ENCODE data around the gene CNGB1.

CNGB1 gene

GRCh38 chr16:57871456-57871855 lies 99.5 kb downstream of the CNGB1 start:
- CTCF ChIA-PET: interaction anchor here (1.1 to 1.4 kb wide), 2 partner anchors 10 to 27 kb away, joined by 3 to 6 read pairs; no protein-coding TSS in a partner anchor
- TF ChIP-seq CTCF (IDR thresholded peaks at IDR 0.05; ENCODE audit: insufficient read depth, low read length, missing control alignments): no peak
- no peak for DNase-seq (ENCODE audit: low read depth, low spot score)

GRCh38 chr16:57870753-57871454 lies 100.0 kb downstream of the CNGB1 start:
- no peak for DNase-seq (ENCODE audit: low read depth, low spot score)
- no peak for TF ChIP-seq CTCF (IDR thresholded peaks at IDR 0.05; ENCODE audit: insufficient read depth, low read length, missing control alignments)
- ChIA-PET POLR2A (interaction anchor here (1.0 kb wide), 1 partner anchor 23 kb away, joined by 3 read pairs; no protein-coding TSS in a partner anchor), CTCF (interaction anchor here (0.9 to 2.7 kb wide), 5 partner anchors 9 to 28 kb away, joined by 3 to 8 read pairs (median 3); no protein-coding TSS in a partner anchor)
- no peak overlapping the region for H3K4me3 ChIP-seq (ENCODE audit: low read depth, low read length)

More at GRCh38 chr16:57871456-57871855, 99.5 kb downstream of the CNGB1 start:
- H3K4me3 ChIP-seq (ENCODE audit: low read depth, low read length): no peak overlapping the region
- POLR2A ChIA-PET: no interaction called here

GRCh38 chr16:57868913-57869520 lies 101.9 kb downstream of the CNGB1 start:
- no peak overlapping the region for H3K4me3 ChIP-seq (ENCODE audit: low read depth, low read length)
- POLR2A ChIA-PET: interaction anchor here (1.0 kb wide), 1 partner anchor 67 kb away, joined by 4 read pairs; no protein-coding TSS in a partner anchor
- CTCF ChIA-PET: interaction anchor here (1.1 to 2.7 kb wide), 2 partner anchors 10 to 112 kb away, joined by 3 to 8 read pairs; no protein-coding TSS in a partner anchor
- DNase-seq (ENCODE audit: low read depth, low spot score): no peak
- TF ChIP-seq CTCF (IDR thresholded peaks at IDR 0.05; ENCODE audit: insufficient read depth, low read length, missing control alignments): no peak

- TF ChIP-seq CTCF (IDR thresholded peaks at IDR 0.05; ENCODE audit: insufficient read depth, low read length, missing control alignments): no peak
- no peak overlapping the region for H3K4me3 ChIP-seq (ENCODE audit: low read depth, low read length)
- CTCF ChIA-PET: interaction anchor here (1.0 to 7.7 kb wide), 6 partner anchors 9 to 291 kb away, joined by 3 to 122 read pairs (median 4); no protein-coding TSS in a partner anchor
- DNase-seq (ENCODE audit: low read depth, low spot score): no peak
- POLR2A ChIA-PET: interaction anchor here (0.6 kb wide), 1 partner anchor 129 kb away, joined by 4 read pairs; no protein-coding TSS in a partner anchor
Measured at GRCh38 chr16:57867000-57867561, 103.8 kb downstream of the CNGB1 start.

GRCh38 chr16:57866529-57866918 lies 104.4 kb downstream of the CNGB1 start:
- POLR2A ChIA-PET: no interaction called here
- no peak for TF ChIP-seq CTCF (IDR thresholded peaks at IDR 0.05; ENCODE audit: insufficient read depth, low read length, missing control alignments)
- H3K4me3 ChIP-seq (ENCODE audit: low read depth, low read length): no peak overlapping the region
- CTCF ChIA-PET: interaction anchor here (1.2 to 7.7 kb wide), 5 partner anchors 8 to 290 kb away, joined by 3 to 122 read pairs (median 4); no protein-coding TSS in a partner anchor
- no peak for DNase-seq (ENCODE audit: low read depth, low spot score)

Measured in AG04449 (cell line).